MM.1S (cell line): ENCODE results near the gene ZG16B.

ENCODE experiments used
- DNase-seq: peaks from one replicate; pipeline ENCODE4 v3.0.0-alpha.2; 2015
- H2AFZ ChIP-seq: fragments of 300-600 bp; sonication (generic); 2 replicates; pipeline ENCODE4 v1.6.0; 2016; ENCODE audit warnings: antibody characterized with exemption, low read length
- H3F3A ChIP-seq: fragments of 300-600 bp; sonication (generic); 2 replicates; pipeline ENCODE4 v1.6.1; 2016; ENCODE audit warnings: mild to moderate bottlenecking, antibody characterized with exemption, low read length, moderate library complexity, mixed read lengths; ENCODE audit not compliant: insufficient read depth
- H3K27ac ChIP-seq: fragments of 300-600 bp; sonication (generic); 2 replicates; pipeline ENCODE4 v1.5.1; 2016; ENCODE audit warnings: mild to moderate bottlenecking, low read length
- H3K27me3 ChIP-seq: fragments of 300-600 bp; sonication (generic); replicated peaks from 2 replicates; pipeline ENCODE4 v1.6.0; 2016; ENCODE audit warnings: low read length; ENCODE audit not compliant: insufficient read depth
- H3K36me3 ChIP-seq: fragments of 300-600 bp; sonication (generic); replicated peaks from 2 replicates; pipeline ENCODE4 v1.6.1; 2016; ENCODE audit warnings: mild to moderate bottlenecking, low read length, mixed read lengths; ENCODE audit not compliant: insufficient read depth
- H3K4me1 ChIP-seq: fragments of 300-600 bp; sonication (generic); 2 replicates; pipeline ENCODE4 v1.6.1; 2016; ENCODE audit warnings: low read length, mixed read lengths
- H3K4me2 ChIP-seq: fragments of 300-600 bp; sonication (generic); 2 replicates; pipeline ENCODE4 v1.6.0; 2016; ENCODE audit warnings: low read depth, low read length
- H3K4me3 ChIP-seq: fragments of 300-600 bp; sonication (generic); 2 replicates; pipeline ENCODE4 v1.5.1; 2016; ENCODE audit warnings: low read length, mixed read lengths
- H3K79me2 ChIP-seq: fragments of 300-600 bp; sonication (generic); 2 replicates; pipeline ENCODE4 v1.6.1; 2016; ENCODE audit warnings: mixed run types, low read length, mixed read lengths
- H3K9ac ChIP-seq: fragments of 300-600 bp; sonication (generic); 2 replicates; pipeline ENCODE4 v1.6.1; 2016; ENCODE audit warnings: low read length, mixed read lengths
- H3K9me2 ChIP-seq: fragments of 300-600 bp; sonication (generic); replicated peaks from 2 replicates; pipeline ENCODE4 v1.6.1; 2016; ENCODE audit warnings: mild to moderate bottlenecking, low read length, mixed read lengths; ENCODE audit not compliant: insufficient read depth
- H3K9me3 ChIP-seq: fragments of 300-600 bp; sonication (generic); replicated peaks from 2 replicates; pipeline ENCODE4 v1.6.1; 2016; ENCODE audit warnings: mild to moderate bottlenecking, low read length, mixed read lengths; ENCODE audit not compliant: insufficient read depth
- H4K20me1 ChIP-seq: fragments of 300-600 bp; sonication (generic); 2 replicates; pipeline ENCODE4 v1.6.1; 2016; ENCODE audit warnings: mild to moderate bottlenecking, low read length, moderate library complexity, mixed read lengths; ENCODE audit not compliant: insufficient read depth
- CTCF ChIP-seq: fragments of 300-600 bp; sonication (generic); IDR thresholded peaks from 2 replicates; pipeline ENCODE4 v1.5.1; 2016; ENCODE audit warnings: antibody characterized with exemption, low read length, mixed read lengths
- EZH2 ChIP-seq: fragments of 300-600 bp; sonication (generic); optimal IDR thresholded peaks from 2 replicates; pipeline ENCODE3; 2017; ENCODE audit warnings: low read depth, mild to moderate bottlenecking, antibody characterized with exemption, low read length, mixed read lengths
- EZH2phosphoT487 ChIP-seq: fragments of 300-600 bp; sonication (generic); IDR thresholded peaks from 2 replicates; pipeline ENCODE4 v1.6.1; 2018; ENCODE audit warnings: antibody characterized with exemption, low read length

The ZG16B gene

GRCh38 chr16:2806286-2806685 lies 23.8 kb upstream of the ZG16B start:
- Histone ChIP-seq H3K27me3 (peaks cover 84% of the 10 kb centered on the region), H3F3A (no peaks in the 10 kb centered on the region), H3K79me2 (no peaks in the 10 kb centered on the region), H4K20me1 (no peaks in the 10 kb centered on the region), H3K4me2 (no peak overlapping the region), H3K4me1 (no peaks in the 10 kb centered on the region), H3K36me3 (no peaks in the 10 kb centered on the region), H3K4me3 (no peak overlapping the region), H3K9me3 (no peaks in the 10 kb centered on the region), H2AFZ (no peak overlapping the region), H3K9ac (no peak overlapping the region), H3K27ac (no peak overlapping the region), H3K9me2 (no peaks in the 10 kb centered on the region)
- TF ChIP-seq EZH2phosphoT487 (no peak), EZH2 (no peak), CTCF (no peak)
- DNase-seq: no peak

- no peak for DNase-seq
- peaks cover 96% of the 10 kb centered on the region for H3K27me3 ChIP-seq
- H2AFZ ChIP-seq: no peak overlapping the region
Measured at GRCh38 chr16:2808181-2808580, 21.9 kb upstream of the ZG16B start.

GRCh38 chr16:2809149-2809760 lies 20.8 kb upstream of the ZG16B start:
- DNase-seq: no peak
- no peaks in the 10 kb centered on the region for H3F3A ChIP-seq
- no peaks in the 10 kb centered on the region for H3K9me2 ChIP-seq
- H4K20me1 ChIP-seq: no peaks in the 10 kb centered on the region
- H2AFZ ChIP-seq: no peak overlapping the region
- H3K4me3 ChIP-seq: no peak overlapping the region
- H3K9me3 ChIP-seq: no peaks in the 10 kb centered on the region
- TF ChIP-seq CTCF: no peak
- no peak for TF ChIP-seq EZH2
- TF ChIP-seq EZH2phosphoT487: no peak
- no peaks in the 10 kb centered on the region for H3K79me2 ChIP-seq
- peaks cover 94% of the 10 kb centered on the region for H3K27me3 ChIP-seq
- no peak overlapping the region for H3K27ac ChIP-seq
- no peaks in the 10 kb centered on the region for H3K36me3 ChIP-seq
- H3K4me1 ChIP-seq: no peaks in the 10 kb centered on the region
- no peak overlapping the region for H3K9ac ChIP-seq
- H3K4me2 ChIP-seq: no peak overlapping the region

More at GRCh38 chr16:2808181-2808580, 21.9 kb upstream of the ZG16B start:
- no peaks in the 10 kb centered on the region for H4K20me1 ChIP-seq
- no peaks in the 10 kb centered on the region for H3K36me3 ChIP-seq
- H3K4me1 ChIP-seq: no peaks in the 10 kb centered on the region
- H3K9ac ChIP-seq: no peak overlapping the region
- H3F3A ChIP-seq: no peaks in the 10 kb centered on the region
- H3K79me2 ChIP-seq: no peaks in the 10 kb centered on the region
- H3K4me2 ChIP-seq: no peak overlapping the region
- no peaks in the 10 kb centered on the region for H3K9me3 ChIP-seq
- no peak overlapping the region for H3K4me3 ChIP-seq
- H3K9me2 ChIP-seq: no peaks in the 10 kb centered on the region
- H3K27ac ChIP-seq: no peak overlapping the region
- TF ChIP-seq CTCF: no peak
- no peak for TF ChIP-seq EZH2
- TF ChIP-seq EZH2phosphoT487: no peak
